ENCODE measurements around the gene METTL13. TPM values are rescaled to one million over a fixed set of nuclear protein-coding genes. Genes with fewer than 3 reads are reported as not detected.

Gene METTL13
- total RNA-seq, 1 donor from 2014 or later, result 39.8 TPM

DNA sequence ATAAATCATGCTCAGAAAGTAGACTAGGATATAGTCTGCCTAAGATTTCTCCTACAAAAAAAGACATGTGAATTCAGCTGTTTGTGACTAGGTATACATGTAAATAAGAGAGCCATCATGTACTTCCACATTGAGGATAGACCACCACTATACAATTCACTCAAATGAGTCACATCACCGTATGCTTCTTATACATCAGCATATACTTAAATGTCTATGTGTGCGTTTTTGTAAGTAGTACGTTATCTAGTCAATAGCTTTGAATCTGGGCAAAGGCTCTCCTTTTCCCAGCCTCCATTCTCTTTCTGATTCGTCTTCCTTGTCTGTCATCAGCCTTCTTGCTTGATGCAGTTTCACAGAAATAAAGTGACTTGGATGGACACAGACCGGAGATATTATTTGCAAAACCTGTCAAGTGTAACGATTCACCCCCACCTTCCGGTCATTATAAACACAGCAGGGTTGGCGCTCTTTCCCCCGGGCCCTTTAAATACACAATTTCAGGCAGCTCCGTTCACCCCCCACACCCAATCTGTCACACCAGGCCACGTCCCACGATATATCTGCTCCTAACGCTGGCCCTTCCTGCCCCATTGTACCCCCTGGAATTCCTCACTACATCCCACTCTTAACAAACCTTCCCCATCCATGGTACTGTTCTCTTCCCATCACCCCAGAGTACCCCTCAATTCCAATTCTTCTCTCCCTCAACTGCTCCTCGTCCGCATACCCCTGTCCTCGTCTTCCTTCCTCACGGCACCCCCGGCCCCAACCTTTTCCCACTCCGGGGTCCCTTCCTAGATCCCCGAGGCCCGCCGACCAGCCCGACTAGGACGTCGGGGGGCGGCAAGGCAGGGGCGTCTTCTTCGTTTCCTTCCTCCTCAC is 40.2 kb upstream of the METTL13 start:
- H3K36me3 Mint-ChIP-seq, result peaks cover 6% of the 10 kb centered on the region
- no peaks in the 10 kb centered on the region for H3K9me3 Mint-ChIP-seq
- peak overlapping the region; percentile 100 for H3K4me3 Mint-ChIP-seq

DNA sequence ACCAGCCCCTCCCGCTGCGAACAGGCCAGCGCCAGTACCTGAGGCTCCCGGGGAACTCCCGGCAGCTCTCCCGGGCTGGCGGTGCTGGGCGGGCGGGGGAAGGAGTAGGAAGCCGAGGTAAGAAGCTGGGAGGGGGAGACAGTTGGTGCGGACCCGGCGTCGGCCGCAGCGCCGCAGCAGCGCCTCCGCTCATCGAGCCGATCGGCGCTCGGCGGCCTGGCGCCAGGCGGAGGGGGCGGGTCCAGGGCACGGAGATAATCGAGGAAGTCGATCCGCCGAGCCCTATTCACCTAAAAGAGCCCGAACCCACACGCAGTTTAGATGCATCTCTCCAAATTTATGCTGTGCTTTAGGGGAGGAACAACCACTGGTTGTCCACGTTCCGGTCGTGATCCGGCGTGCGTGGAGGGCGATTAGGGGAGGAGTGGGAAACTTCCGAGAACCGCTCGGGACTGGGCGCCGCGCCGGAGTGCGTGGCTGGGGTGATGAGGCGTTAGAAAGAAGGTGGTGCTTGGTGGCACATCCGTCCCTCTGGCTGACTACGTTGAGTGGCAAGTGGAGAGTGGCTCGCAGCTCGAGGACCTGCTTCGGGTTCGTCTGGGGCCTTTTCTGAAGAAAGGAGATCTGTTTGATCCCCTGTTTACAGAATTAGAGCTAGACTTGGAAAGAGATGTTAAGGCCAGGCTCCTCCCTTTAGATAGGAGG is 39.4 kb upstream of the METTL13 start, which contains the start of gene VAMP4:
VAMP4 (minus strand) TSS at position 194 of the 705 bp plus-strand sequence. CDS start 3,651 bp downstream, outside the sequence.
- Mint-ChIP-seq H3K4me1 (ENCODE audit: unreplicated experiment) (peaks cover 39% of the 10 kb centered on the region), H3K4me3 (peak within 1 kb of the TSS; percentile 100), H3K36me3 (peaks cover 4% of the 10 kb centered on the region), H3K27me3 (no peaks in the 10 kb centered on the region), H3K9me3 (no peaks in the 10 kb centered on the region), H3K27ac (peak within 1 kb of the TSS; percentile 97)
- TF ChIP-seq, protein P1, sequence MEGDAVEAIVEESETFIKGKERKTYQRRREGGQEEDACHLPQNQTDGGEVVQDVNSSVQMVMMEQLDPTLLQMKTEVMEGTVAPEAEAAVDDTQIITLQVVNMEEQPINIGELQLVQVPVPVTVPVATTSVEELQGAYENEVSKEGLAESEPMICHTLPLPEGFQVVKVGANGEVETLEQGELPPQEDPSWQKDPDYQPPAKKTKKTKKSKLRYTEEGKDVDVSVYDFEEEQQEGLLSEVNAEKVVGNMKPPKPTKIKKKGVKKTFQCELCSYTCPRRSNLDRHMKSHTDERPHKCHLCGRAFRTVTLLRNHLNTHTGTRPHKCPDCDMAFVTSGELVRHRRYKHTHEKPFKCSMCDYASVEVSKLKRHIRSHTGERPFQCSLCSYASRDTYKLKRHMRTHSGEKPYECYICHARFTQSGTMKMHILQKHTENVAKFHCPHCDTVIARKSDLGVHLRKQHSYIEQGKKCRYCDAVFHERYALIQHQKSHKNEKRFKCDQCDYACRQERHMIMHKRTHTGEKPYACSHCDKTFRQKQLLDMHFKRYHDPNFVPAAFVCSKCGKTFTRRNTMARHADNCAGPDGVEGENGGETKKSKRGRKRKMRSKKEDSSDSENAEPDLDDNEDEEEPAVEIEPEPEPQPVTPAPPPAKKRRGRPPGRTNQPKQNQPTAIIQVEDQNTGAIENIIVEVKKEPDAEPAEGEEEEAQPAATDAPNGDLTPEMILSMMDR (conservative IDR thresholded peaks at IDR 0.05), result no peak
- peak; percentile 83 for DNase-seq (ENCODE audit: extremely low spot score, unreplicated experiment)

More for the DNA sequence above, 40.2 kb upstream of the METTL13 start:
- Mint-ChIP-seq H3K4me1 (ENCODE audit: unreplicated experiment) (peaks cover 39% of the 10 kb centered on the region), H3K27me3 (no peaks in the 10 kb centered on the region), H3K27ac (peak overlapping the region; percentile 97)
- no peak for DNase-seq (ENCODE audit: extremely low spot score, unreplicated experiment)
- TF ChIP-seq, protein P1 (conservative IDR thresholded peaks at IDR 0.05), result peak; percentile 45

DNA sequence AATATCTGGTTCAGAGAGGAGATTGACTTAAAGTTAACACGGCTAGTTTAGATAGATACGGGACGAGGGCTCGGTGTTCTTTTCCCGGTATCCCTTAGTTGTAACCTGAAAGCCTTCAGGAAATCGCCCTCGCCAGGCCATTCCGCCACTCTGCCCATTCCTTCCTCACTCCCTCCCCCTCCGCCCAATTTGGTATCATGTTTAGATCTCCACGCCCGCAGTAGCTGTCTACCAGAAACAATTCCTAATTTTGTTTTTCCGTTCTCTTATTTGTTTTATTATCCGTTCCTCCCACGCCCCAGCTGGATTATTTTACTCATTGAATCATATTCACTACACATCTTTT is 38.9 kb upstream of the METTL13 start:
- peaks cover 39% of the 10 kb centered on the region for H3K4me1 Mint-ChIP-seq (ENCODE audit: unreplicated experiment)
- no peaks in the 10 kb centered on the region for H3K27me3 Mint-ChIP-seq
- H3K4me3 Mint-ChIP-seq, result peak overlapping the region; percentile 100
- TF ChIP-seq, protein P1 (conservative IDR thresholded peaks at IDR 0.05), result no peak
- peak overlapping the region; percentile 97 for H3K27ac Mint-ChIP-seq
- H3K9me3 Mint-ChIP-seq, result no peaks in the 10 kb centered on the region
- DNase-seq (ENCODE audit: extremely low spot score, unreplicated experiment), result no peak
- H3K36me3 Mint-ChIP-seq, result peaks cover 3% of the 10 kb centered on the region

DNA sequence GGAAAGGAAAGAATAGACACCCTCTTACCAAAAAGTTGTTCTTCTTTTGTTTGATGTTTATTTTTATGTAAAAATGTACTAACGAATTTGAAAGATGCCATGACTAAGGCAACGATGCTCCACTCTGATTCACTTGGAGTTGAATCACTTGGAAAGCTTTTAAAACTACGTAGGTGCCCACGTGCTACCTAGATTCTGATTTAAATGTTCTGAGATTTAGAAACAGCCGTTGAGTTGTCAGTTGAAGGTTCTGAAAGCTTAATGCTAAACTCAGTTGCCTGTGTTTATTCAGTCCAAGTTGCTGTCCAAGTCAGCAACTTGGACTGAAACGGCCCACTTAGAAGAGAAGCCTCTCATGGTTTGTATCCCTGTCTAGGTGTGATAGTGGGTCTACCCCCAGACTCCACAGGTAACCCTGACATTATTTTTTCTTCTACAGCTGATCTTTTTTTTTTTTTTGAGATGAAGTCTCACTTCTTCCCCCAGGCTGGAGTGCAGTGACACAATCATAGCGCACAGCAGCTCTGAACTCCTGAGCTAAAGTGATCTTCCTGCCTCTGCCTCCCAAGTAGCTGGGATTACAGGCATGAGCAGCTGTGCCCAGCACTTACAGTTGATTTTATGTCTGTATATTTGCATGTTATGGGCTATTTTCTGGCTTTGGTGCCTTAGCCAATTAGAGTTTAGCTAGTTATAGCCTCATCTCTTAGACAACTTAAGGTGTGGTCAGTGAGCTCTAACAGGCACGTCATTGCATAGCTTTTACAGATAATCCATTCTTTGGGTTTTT is 38.2 kb upstream of the METTL13 start:
- no peak for DNase-seq (ENCODE audit: extremely low spot score, unreplicated experiment)
- peak overlapping the region; percentile 97 for H3K27ac Mint-ChIP-seq

GRCh38 chr1:171744986-171745385 is 36.5 kb upstream of the METTL13 start:
- no peak overlapping the region for H3K27ac Mint-ChIP-seq
- no peak overlapping the region for H3K4me3 Mint-ChIP-seq
- H3K4me1 Mint-ChIP-seq (ENCODE audit: unreplicated experiment), result peaks cover 36% of the 10 kb centered on the region
- TF ChIP-seq, protein P1 (conservative IDR thresholded peaks at IDR 0.05), result no peak
- no peaks in the 10 kb centered on the region for H3K9me3 Mint-ChIP-seq
- peaks cover 3% of the 10 kb centered on the region for H3K36me3 Mint-ChIP-seq
- DNase-seq (ENCODE audit: extremely low spot score, unreplicated experiment), result no peak
- no peaks in the 10 kb centered on the region for H3K27me3 Mint-ChIP-seq

More for the DNA sequence above, 38.2 kb upstream of the METTL13 start:
- Mint-ChIP-seq H3K36me3 (peaks cover 3% of the 10 kb centered on the region), H3K27me3 (no peaks in the 10 kb centered on the region), H3K9me3 (no peaks in the 10 kb centered on the region), H3K4me1 (ENCODE audit: unreplicated experiment) (peaks cover 39% of the 10 kb centered on the region), H3K4me3 (peak overlapping the region; percentile 100)
- TF ChIP-seq, protein P1 (conservative IDR thresholded peaks at IDR 0.05), result no peak

All from type B pancreatic cell (in vitro differentiated cells).